Keratinocyte (primary cell): ENCODE data around the gene IL3. TPM values are rescaled to one million over a fixed set of nuclear protein-coding genes. Genes with fewer than 3 reads are reported as not detected.

ENCODE experiments used
- DNase-seq: peaks from one replicate; pipeline ENCODE4 v3.0.0-alpha.2; 2011; ENCODE audit warnings: low read depth, missing footprints, low spot score
- FAIRE-seq: peaks from 2 replicates; lab custom pipeline; 2011; peaks lifted over from hg19 to GRCh38; lab: Jason Lieb, UNC
- H2AFZ ChIP-seq: 2 replicates; pipeline ENCODE4 v1.6.0; 2012; ENCODE audit warnings: low read length, control low read depth, inconsistent platforms; ENCODE audit not compliant: control insufficient read depth
- H3K27ac ChIP-seq: 2 replicates; pipeline ENCODE4 v1.5.1; 2011; ENCODE audit warnings: low read length; ENCODE audit not compliant: control insufficient read depth, insufficient read depth
- H3K27me3 ChIP-seq: 3 replicates; pipeline ENCODE4 v1.6.0; 2011; ENCODE audit warnings: low read length; ENCODE audit not compliant: control insufficient read depth, insufficient read depth; ENCODE audit errors: extremely low read depth
- H3K36me3 ChIP-seq, 2 experiments: 2 replicates in 1 of 2; 3 replicates in 1 of 2; pipeline ENCODE4 v1.5.1; 2011; ENCODE audit warnings: low read length in 2 of 2, mild to moderate bottlenecking in 1 of 2; ENCODE audit not compliant: control insufficient read depth in 2 of 2, insufficient read depth in 2 of 2; ENCODE audit errors: extremely low read depth in 1 of 2
- H3K4me1 ChIP-seq: 3 replicates; pipeline ENCODE4 v1.5.1; 2011; ENCODE audit warnings: low read length; ENCODE audit not compliant: control insufficient read depth, insufficient read depth; ENCODE audit errors: extremely low read depth
- H3K4me2 ChIP-seq: 3 replicates; pipeline ENCODE4 v1.6.0; 2011; ENCODE audit warnings: low read depth, low read length; ENCODE audit not compliant: control insufficient read depth, insufficient read depth; ENCODE audit errors: extremely low read depth
- H3K4me3 ChIP-seq, 3 experiments: fragments of 200-600 bp in 1 of 3; sonication (generic) in 1 of 3; 2 replicates in 2 of 3; 3 replicates in 1 of 3; pipeline ENCODE4 v1.5.1; 2011 to 2016; ENCODE audit warnings: low read length in 3 of 3, mild to moderate bottlenecking in 3 of 3, control low read depth in 2 of 3, inconsistent platforms in 1 of 3, low read depth in 1 of 3, mixed read lengths in 1 of 3, mixed run types in 1 of 3, moderate library complexity in 1 of 3; ENCODE audit not compliant: control insufficient read depth in 2 of 3, insufficient read depth in 2 of 3; ENCODE audit errors: extremely low read depth in 1 of 3
- H3K79me2 ChIP-seq: 2 replicates; pipeline ENCODE4 v1.6.0; 2012; ENCODE audit warnings: low read length; ENCODE audit not compliant: control insufficient read depth, insufficient read depth
- H3K9ac ChIP-seq: 3 replicates; pipeline ENCODE4 v1.6.0; 2011; ENCODE audit warnings: low read length; ENCODE audit not compliant: control insufficient read depth, insufficient read depth; ENCODE audit errors: extremely low read depth
- H3K9me1 ChIP-seq: 3 replicates; pipeline ENCODE4 v1.6.0; 2011; ENCODE audit warnings: low read length; ENCODE audit not compliant: control insufficient read depth, insufficient read depth; ENCODE audit errors: extremely low read depth
- H3K9me3 ChIP-seq: 2 replicates; pipeline ENCODE4 v1.5.1; 2012; ENCODE audit warnings: low read depth, low read length; ENCODE audit not compliant: control insufficient read depth
- H4K20me1 ChIP-seq: 3 replicates; pipeline ENCODE4 v1.6.0; 2011; ENCODE audit warnings: low read length; ENCODE audit not compliant: control insufficient read depth, insufficient read depth; ENCODE audit errors: extremely low read depth
- CTCF ChIP-seq, 3 experiments: IDR thresholded peaks in 1 of 3; conservative IDR thresholded peaks in 1 of 3; optimal IDR thresholded peaks in 1 of 3; 2 replicates in 2 of 3; 3 replicates in 1 of 3; pipeline versions ENCODE3 to v1.5.1; 2011; ENCODE audit warnings: low read length in 3 of 3, mild to moderate bottlenecking in 3 of 3, moderate library complexity in 2 of 3, control low read depth in 1 of 3, inconsistent platforms in 1 of 3; ENCODE audit not compliant: insufficient read depth in 2 of 3; ENCODE audit errors: extremely low read depth in 1 of 3
- EZH2 ChIP-seq: IDR thresholded peaks from one replicate; pipeline ENCODE4 v1.6.1; 2012; ENCODE audit warnings: inconsistent platforms, mild to moderate bottlenecking, low read length, moderate library complexity
- dilution Hi-C: fragments of 300-500 bp; cut with MboI; formaldehyde crosslinking; loops from one replicate; pipeline ENCODE4 v1.7.0; 2020; ENCODE audit warnings: low sequenced_read_pairs; ENCODE audit not compliant: extremely low pct_ligation_motif_present
- polyA plus RNA-seq, 5 experiments: library from polyadenylated mRNA; depleted of rRNA in 3 of 5; stranded (reverse) in 3 of 5; stranded (forward) in 1 of 5; unstranded in 1 of 5; fragments of >200 nt; gene quantifications; 1 replicate in 1 of 5; 2 replicates in 3 of 5; 3 replicates in 1 of 5; pipeline versions ENCODE4 v1.2.1 to v1.2.3, GENCODE V29; 2011 to 2012; ENCODE audit warnings: missing spikeins in 2 of 5, low read depth in 1 of 5, low replicate concordance in 1 of 5

Gene IL3
- polyA plus RNA-seq, 1 donor (not counting 4 experiments of a cell fraction or from before 2014, with no cell fraction given), result not detected

GRCh38 chr5:132026516-132027008 lies 33.9 kb upstream of the IL3 start:
- Histone ChIP-seq H3K27me3 (peaks cover 15% of the 10 kb centered on the region), H3K36me3 (no peaks in the 10 kb centered on the region), H3K4me1 (no peaks in the 10 kb centered on the region), H2AFZ (no peak overlapping the region), H3K27ac (no peak overlapping the region), H3K9me1 (no peaks in the 10 kb centered on the region), H3K79me2 (no peaks in the 10 kb centered on the region), H3K4me3 (no peak overlapping the region), H3K9ac (no peak overlapping the region), H4K20me1 (peaks cover 2% of the 10 kb centered on the region), H3K9me3 (no peaks in the 10 kb centered on the region), H3K4me2 (no peak overlapping the region)
- TF ChIP-seq CTCF (optimal IDR thresholded peaks at IDR 0.05 in 1 of 3, IDR thresholded peaks at IDR 0.05 in 1 of 3, conservative IDR thresholded peaks at IDR 0.05 in 1 of 3; ENCODE audit: extremely low read depth in 1 of 3, insufficient read depth in 2 of 3, low read length in 3 of 3), result no peak
- dilution Hi-C loops, result no loop called here
- no peak for FAIRE-seq
- no peak for DNase-seq

- Histone ChIP-seq H3K27ac (no peak overlapping the region), H3K4me3 (no peak overlapping the region), H3K9ac (no peak overlapping the region), H3K4me2 (no peak overlapping the region), H3K9me3 (no peaks in the 10 kb centered on the region), H3K9me1 (no peaks in the 10 kb centered on the region), H3K79me2 (no peaks in the 10 kb centered on the region), H4K20me1 (peaks cover 2% of the 10 kb centered on the region), H3K36me3 (no peaks in the 10 kb centered on the region), H2AFZ (no peak overlapping the region), H3K27me3 (peaks cover 17% of the 10 kb centered on the region), H3K4me1 (no peaks in the 10 kb centered on the region)
- dilution Hi-C loops, result no loop called here
- TF ChIP-seq EZH2 (no peak), CTCF (optimal IDR thresholded peaks at IDR 0.05 in 1 of 3, IDR thresholded peaks at IDR 0.05 in 1 of 3, conservative IDR thresholded peaks at IDR 0.05 in 1 of 3; ENCODE audit: extremely low read depth in 1 of 3, insufficient read depth in 2 of 3, low read length in 3 of 3) (no peak)
- DNase-seq (no peak), FAIRE-seq (no peak)
Observed at GRCh38 chr5:132027027-132027426, 33.4 kb upstream of the IL3 start.
